Measurements from ENCODE around the gene SUCLA2.

- TF ChIP-seq CTCF (IDR thresholded peaks at IDR 0.05; ENCODE audit: borderline replicate concordance, extremely low read depth, low read length, poor library complexity, severe bottlenecking) = no peak
- no peak for TF ChIP-seq EZH2 (IDR thresholded peaks at IDR 0.05; ENCODE audit: borderline replicate concordance, low read depth, low read length, severe bottlenecking)
Observed at GRCh38 chr13:47898080-47898479, 103.0 kb downstream of the SUCLA2 start.
